Measurements from ENCODE around the gene CHCHD5.

DNA sequence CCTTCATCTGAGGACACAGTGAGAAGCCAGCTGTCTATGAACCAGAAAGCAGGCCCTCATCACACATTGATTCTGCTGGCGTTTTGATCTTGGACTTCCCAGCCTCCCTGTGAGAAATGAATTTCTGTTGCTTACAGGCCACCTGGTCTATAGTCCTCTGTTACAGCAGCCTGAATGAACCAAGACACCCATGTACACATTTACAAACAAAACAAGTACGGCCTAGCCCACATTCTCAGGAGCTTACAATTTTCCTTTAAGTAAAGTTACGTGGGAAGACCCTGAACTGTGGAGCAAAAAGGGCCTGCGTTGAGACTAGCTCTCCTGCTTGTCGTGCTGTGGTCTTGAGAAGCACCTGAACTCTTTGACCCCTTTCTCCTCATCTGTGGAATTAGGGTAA lies 49.3 kb downstream of the CHCHD5 start:
- TF ChIP-seq POLR2AphosphoS5 (IDR thresholded peaks at IDR 0.05; ENCODE audit: low read depth, low read length) (no peak), TAF1 (IDR thresholded peaks at IDR 0.05; ENCODE audit: low read depth, low read length) (no peak), POLR2A (IDR thresholded peaks at IDR 0.05; ENCODE audit: low read depth, low read length) (no peak), SPI1 (IDR thresholded peaks at IDR 0.05; ENCODE audit: low read depth, low read length) (no peak), PAX5 (IDR thresholded peaks at IDR 0.05; ENCODE audit: insufficient read depth, low read length, severe bottlenecking) (no peak), POU2F2 (IDR thresholded peaks at IDR 0.05; ENCODE audit: low read depth, low read length) (no peak)

Data from GM12891 (cell line).